ENCODE data around the gene C2. TPM values are rescaled to one million over a fixed set of nuclear protein-coding genes. Genes with fewer than 3 reads are reported as not detected.
A peak's percentile ranks its signal among the peaks of the same experiment; 100 is the strongest.
"Not testable (repeated sequence)": the region's sequence is repeated elsewhere in the genome, so short reads cannot be mapped to it uniquely, and the experiment has no call there.

The C2 gene
- polyA plus RNA-seq, 6 donors from 2014 or later, result 0.31 TPM; not detected in 5

- peaks cover 30 to 48% (median 46%) of the 10 kb centered on the region in 3 donors for H3K4me1 Mint-ChIP-seq
- ATAC-seq (ENCODE audit: low read depth in 2 of 2), result no peak
- no peaks in the 10 kb centered on the region for H3K27me3 Mint-ChIP-seq
- peak overlapping the region; percentile 100 for H3K27ac Mint-ChIP-seq
- H3K9me3 Mint-ChIP-seq, result no peaks in the 10 kb centered on the region
- no peak for DNase-seq
- H3K4me3 Mint-ChIP-seq, result peak overlapping the region; percentile 88 to 100 (median 98)
- H3K36me3 Mint-ChIP-seq, result peaks cover 0 to 22% of the 10 kb centered on the region in 2 donors
These were observed 43.9 kb downstream of the C2 start for GRCh38 chr6:31971279-31971992.

DNA sequence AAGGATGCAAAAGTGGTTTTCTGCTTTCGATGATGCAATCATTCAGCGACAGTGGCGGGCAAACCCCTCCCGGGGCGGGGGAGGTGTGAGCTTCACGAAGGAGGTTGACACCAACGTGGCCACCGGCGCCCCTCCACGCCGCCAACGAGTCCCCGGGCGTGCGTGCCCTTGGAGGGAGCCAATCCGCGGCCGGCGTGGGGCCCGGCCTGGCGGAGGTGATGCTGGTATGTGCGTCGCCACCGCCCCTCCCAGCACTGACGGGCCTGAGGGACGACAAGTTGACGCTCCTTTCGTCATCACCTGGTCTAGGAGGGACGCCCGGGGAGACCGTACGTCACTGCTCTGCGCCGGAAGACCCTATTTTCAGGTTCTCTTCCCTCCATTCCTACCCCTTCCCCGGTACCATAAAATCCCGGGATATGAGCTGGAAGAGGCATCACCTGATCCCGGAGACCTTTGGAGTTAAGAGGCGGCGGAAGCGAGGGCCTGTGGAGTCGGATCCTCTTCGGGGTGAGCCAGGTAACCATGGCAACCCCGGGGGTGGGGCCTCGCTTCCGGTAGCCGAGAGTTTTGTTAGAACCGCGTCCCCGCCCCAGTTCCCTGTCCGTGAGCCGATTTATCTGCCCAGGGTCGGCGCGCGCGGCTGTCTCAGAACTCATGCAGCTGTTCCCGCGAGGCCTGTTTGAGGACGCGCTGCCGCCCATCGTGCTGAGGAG is 44.6 kb downstream of the C2 start, which contains the start of gene DXO:
Gene DXO (minus strand): TSS at position 146 of the 716 bp plus-strand sequence. CDS start 463 bp downstream, outside the sequence.
- H3K36me3 Mint-ChIP-seq, result peaks cover 0 to 16% of the 10 kb centered on the region in 2 donors
- peak within 1 kb of the TSS; percentile 100 for H3K27ac Mint-ChIP-seq
- no peaks in the 10 kb centered on the region for H3K27me3 Mint-ChIP-seq
- H3K4me3 Mint-ChIP-seq, result peak within 1 kb of the TSS; percentile 88 to 100 (median 98)
- H3K9me3 Mint-ChIP-seq, result no peaks in the 10 kb centered on the region
- peaks cover 30 to 48% (median 46%) of the 10 kb centered on the region in 3 donors for H3K4me1 Mint-ChIP-seq
- peak; percentile 82 to 86 for ATAC-seq (ENCODE audit: low read depth in 2 of 2)
- DNase-seq, result peak; percentile 99

- DNase-seq (no peak), ATAC-seq (ENCODE audit: low read depth in 2 of 2) (no peak)
- peak overlapping the region; percentile 88 to 100 (median 98) for H3K4me3 Mint-ChIP-seq
- no peaks in the 10 kb centered on the region for H3K27me3 Mint-ChIP-seq
- H3K4me1 Mint-ChIP-seq, result peaks cover 30 to 44% (median 44%) of the 10 kb centered on the region in 3 donors
- H3K9me3 Mint-ChIP-seq, result no peaks in the 10 kb centered on the region
- peak overlapping the region; percentile 100 for H3K27ac Mint-ChIP-seq
- peaks cover 0 to 9% of the 10 kb centered on the region in 2 donors for H3K36me3 Mint-ChIP-seq
These were observed 45.3 kb downstream of the C2 start for GRCh38 chr6:31972709-31973350.

GRCh38 chr6:31976065-31976464 is 48.5 kb downstream of the C2 start:
- not testable (repeated sequence) for H3K9me3 Mint-ChIP-seq; H3K36me3 Mint-ChIP-seq; H3K27ac Mint-ChIP-seq; ATAC-seq (ENCODE audit: low read depth in 2 of 2); DNase-seq; H3K27me3 Mint-ChIP-seq; H3K4me3 Mint-ChIP-seq
- H3K4me1 Mint-ChIP-seq, result peaks cover 23 to 30% (median 27%) of the 10 kb centered on the region in 3 donors

- no peak for DNase-seq
These were observed 50.4 kb downstream of the C2 start for GRCh38 chr6:31977816-31978431.

GRCh38 chr6:31978831-31979230 is 51.3 kb downstream of the C2 start:
- DNase-seq (no peak), ATAC-seq (ENCODE audit: low read depth in 2 of 2) (no peak)
- H3K27ac Mint-ChIP-seq, result peak overlapping the region in 1 of 6 donors; percentile 92
- H3K9me3 Mint-ChIP-seq, result no peaks in the 10 kb centered on the region
- H3K4me1 Mint-ChIP-seq, result peaks cover 4 to 7% (median 5%) of the 10 kb centered on the region in 3 donors
- H3K36me3 Mint-ChIP-seq, result peaks cover 0 to 7% of the 10 kb centered on the region in 2 donors
- no peaks in the 10 kb centered on the region for H3K27me3 Mint-ChIP-seq
- no peak overlapping the region for H3K4me3 Mint-ChIP-seq

More at GRCh38 chr6:31977816-31978431, 50.4 kb downstream of the C2 start:
- H3K27ac Mint-ChIP-seq, result peak overlapping the region in 1 of 6 donors; percentile 26
- peaks cover 0 to 7% of the 10 kb centered on the region in 2 donors for H3K36me3 Mint-ChIP-seq
- no peaks in the 10 kb centered on the region for H3K27me3 Mint-ChIP-seq
- ATAC-seq (ENCODE audit: low read depth in 2 of 2), result no peak
- H3K9me3 Mint-ChIP-seq, result no peaks in the 10 kb centered on the region
- peaks cover 10 to 12% (median 12%) of the 10 kb centered on the region in 3 donors for H3K4me1 Mint-ChIP-seq
- peak overlapping the region in 1 of 8 donors; percentile 33 for H3K4me3 Mint-ChIP-seq

DNA sequence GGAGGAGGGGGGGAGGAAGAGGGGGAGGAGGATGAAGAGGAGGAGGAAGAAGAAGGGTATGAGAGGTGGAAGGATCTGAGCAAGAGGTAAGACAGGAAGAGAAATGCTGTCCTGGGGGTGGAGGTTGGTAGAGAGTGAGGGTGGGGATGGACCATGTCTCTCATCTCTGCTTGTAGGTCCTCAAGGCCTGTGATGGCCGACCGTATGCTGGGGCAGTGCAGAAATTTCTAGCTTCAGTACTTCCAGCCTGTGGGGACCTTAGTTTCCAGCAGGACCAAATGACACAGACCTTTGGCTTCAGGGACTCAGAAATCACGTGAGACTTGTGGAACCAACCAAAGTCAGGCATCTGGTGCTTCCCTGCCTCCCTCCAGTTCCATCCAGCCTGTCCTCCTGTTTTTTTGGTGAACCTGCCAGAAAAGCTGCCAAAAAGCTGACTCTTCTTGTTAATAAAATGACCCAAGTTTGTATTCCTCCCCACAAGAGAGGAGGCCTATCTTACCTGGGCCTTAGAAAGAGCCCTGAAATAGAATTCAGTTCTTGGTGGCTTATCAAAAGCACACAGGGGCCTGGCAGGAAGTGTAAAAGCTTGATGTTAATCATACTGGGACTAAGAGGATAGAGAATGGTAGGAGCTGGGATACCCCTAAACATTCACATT is 51.9 kb downstream of the C2 start:
- H3K4me3 Mint-ChIP-seq, result peak overlapping the region in 1 of 8 donors; percentile 3
- no peak overlapping the region for H3K27ac Mint-ChIP-seq
- H3K9me3 Mint-ChIP-seq, result no peaks in the 10 kb centered on the region
- H3K4me1 Mint-ChIP-seq, result peaks cover 0 to 7% (median 4%) of the 10 kb centered on the region in 3 donors
- DNase-seq (no peak), ATAC-seq (ENCODE audit: low read depth in 2 of 2) (no peak)
- peaks cover 0 to 7% of the 10 kb centered on the region in 2 donors for H3K36me3 Mint-ChIP-seq
- H3K27me3 Mint-ChIP-seq, result no peaks in the 10 kb centered on the region

- not testable (repeated sequence) for H3K4me1 Mint-ChIP-seq; H3K27me3 Mint-ChIP-seq; H3K27ac Mint-ChIP-seq; H3K36me3 Mint-ChIP-seq; H3K4me3 Mint-ChIP-seq; DNase-seq; ATAC-seq (ENCODE audit: low read depth in 2 of 2); H3K9me3 Mint-ChIP-seq
These were observed 52.8 kb downstream of the C2 start for GRCh38 chr6:31980195-31980876.

DNA sequence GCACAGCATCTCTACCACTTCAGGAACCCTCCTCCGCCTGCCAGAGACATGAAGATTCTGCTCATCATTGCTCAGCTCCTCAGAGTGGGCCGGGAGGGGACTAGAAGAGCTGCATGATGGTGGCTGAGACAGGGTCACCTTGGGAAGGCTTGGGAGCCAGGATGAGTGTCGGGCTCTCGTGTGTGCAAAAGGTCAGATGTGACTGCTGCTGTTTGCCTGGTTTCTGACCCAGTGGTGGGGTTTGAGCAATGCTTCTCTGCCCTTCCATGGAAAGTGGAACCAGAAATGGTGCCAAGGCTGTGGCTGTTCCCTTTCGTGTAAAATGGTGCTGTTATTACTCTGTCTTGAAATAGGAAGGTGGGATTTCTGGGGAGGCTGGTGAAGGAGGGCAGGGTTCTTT is 53.5 kb downstream of the C2 start:
- H3K9me3 Mint-ChIP-seq; H3K27me3 Mint-ChIP-seq; H3K27ac Mint-ChIP-seq; DNase-seq; ATAC-seq (ENCODE audit: low read depth in 2 of 2); H3K4me3 Mint-ChIP-seq; H3K36me3 Mint-ChIP-seq; H3K4me1 Mint-ChIP-seq: not testable (repeated sequence)

DNA sequence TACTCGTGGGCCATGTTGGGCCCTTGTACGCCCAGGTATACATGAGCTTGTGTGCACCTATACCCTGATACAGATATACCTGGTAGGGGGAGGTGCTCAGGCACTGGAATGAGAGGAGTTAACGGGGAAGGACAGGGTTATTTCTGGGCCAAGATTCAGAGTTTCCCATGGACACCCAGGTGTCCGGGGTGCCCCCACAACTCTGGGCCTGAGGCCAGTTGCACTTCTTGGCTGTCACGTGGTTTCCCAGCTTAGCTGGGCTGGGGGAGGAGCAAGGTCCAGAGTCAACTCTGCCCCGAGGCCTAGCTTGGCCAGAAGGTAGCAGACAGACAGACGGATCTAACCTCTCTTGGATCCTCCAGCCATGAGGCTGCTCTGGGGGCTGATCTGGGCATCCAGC is 54.2 kb downstream of the C2 start, which contains the start of gene C4A:
Gene C4A (plus strand): TSS at position 314 of the 400 bp plus-strand sequence. CDS start 51 bp downstream, at position 365.
- H3K4me3 Mint-ChIP-seq; DNase-seq; H3K4me1 Mint-ChIP-seq; ATAC-seq (ENCODE audit: low read depth in 2 of 2); H3K36me3 Mint-ChIP-seq; H3K27ac Mint-ChIP-seq; H3K27me3 Mint-ChIP-seq; H3K9me3 Mint-ChIP-seq: not testable (repeated sequence)

DNA sequence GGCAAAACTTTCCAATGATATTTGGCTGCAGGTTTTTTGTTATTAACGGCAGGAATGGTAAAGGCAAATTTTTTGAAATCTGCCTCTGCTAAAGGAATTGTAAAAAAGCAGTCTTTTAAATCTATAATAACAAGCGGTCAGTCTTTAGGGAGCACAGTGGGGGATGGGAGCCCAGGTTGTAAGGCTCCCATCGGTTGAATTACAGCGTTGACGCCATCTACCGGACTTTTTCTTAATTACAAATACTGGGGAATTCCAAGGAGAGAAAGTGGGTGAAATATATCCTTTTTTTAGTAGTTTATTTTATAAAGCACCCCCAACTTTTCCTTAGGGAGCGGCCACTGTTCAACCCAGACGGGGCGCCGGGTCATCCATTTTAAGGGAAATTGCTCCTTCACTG is 61.8 kb downstream of the C2 start:
- H3K4me1 Mint-ChIP-seq; H3K9me3 Mint-ChIP-seq; H3K27ac Mint-ChIP-seq; H3K4me3 Mint-ChIP-seq; DNase-seq; H3K36me3 Mint-ChIP-seq; ATAC-seq (ENCODE audit: low read depth in 2 of 2); H3K27me3 Mint-ChIP-seq: not testable (repeated sequence)

- not testable (repeated sequence) for DNase-seq; H3K4me3 Mint-ChIP-seq; H3K27me3 Mint-ChIP-seq; ATAC-seq (ENCODE audit: low read depth in 2 of 2); H3K9me3 Mint-ChIP-seq; H3K27ac Mint-ChIP-seq; H3K4me1 Mint-ChIP-seq; H3K36me3 Mint-ChIP-seq
These were observed 66.9 kb downstream of the C2 start for GRCh38 chr6:31994421-31994820.

Measured in naive B cell (primary cell).